NCI-H1694 (cell line): ENCODE results near the gene CPEB2.

Experiments
- DNase-seq: peaks from one replicate; lab custom pipeline; 2025; lab: John Stamatoyannopoulos, UW

Gene CPEB2

DNA sequence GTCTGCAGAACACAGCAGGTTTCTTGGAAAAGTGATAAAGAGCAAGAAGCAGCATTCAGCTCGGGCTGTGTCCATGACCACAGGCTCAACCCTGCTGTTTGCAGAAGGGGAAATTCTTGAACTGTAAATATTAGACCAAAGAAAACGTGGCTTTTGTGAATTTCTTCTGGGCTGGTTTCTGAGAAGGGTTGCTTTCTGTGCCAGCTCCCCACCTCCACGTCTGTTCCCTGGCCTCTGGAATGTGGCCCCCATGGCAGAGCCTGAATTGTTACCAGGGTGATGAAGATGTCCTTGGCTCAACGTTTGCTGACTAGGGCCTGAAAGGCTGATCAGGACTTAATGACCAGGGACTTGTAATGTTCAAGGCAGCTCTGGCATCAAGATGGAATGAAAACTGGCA is 116.0 kb downstream of the CPEB2 start:
- DNase-seq = no peak
